K562 (cell line): ENCODE results near the gene CLCN6. TPM values are rescaled to one million over a fixed set of nuclear protein-coding genes. Genes with fewer than 3 reads are reported as not detected.

Source experiments
- ATAC-seq: fragments of 200-7000 bp; cut with Tn5 transposase; 3 replicates; pipeline ENCODE4 v1.9.1; 2020; ENCODE audit warnings: moderate library complexity
- BruUV-seq: library from RNA; stranded (reverse); fragments of 400-500 nt; replicated peaks from 2 replicates; lab custom pipeline; 2021; lab: Mats Ljungman, UMichigan
- CTCF ChIA-PET: fragments of 300-600 bp; formaldehyde crosslinking; extraction: SDS; loops from one replicate; lab custom pipeline; 2021; ENCODE audit warnings: low intra/inter-chr PET ratio; lab: Yijun Ruan, JAX
- POLR2A ChIA-PET: fragments of 300-600, 350-650 bp; sonication (Branson Sonifier 250); formaldehyde crosslinking; extraction: SDS; loops from one replicate; lab custom pipeline; 2021; ENCODE audit warnings: antibody characterized with exemption, inconsistent platforms; lab: Yijun Ruan, JAX
- DNase-seq, 4 experiments: peaks; one replicate each; pipeline versions ENCODE4 v3.0.0 to v3.0.0-alpha.2; 2011 to 2018; ENCODE audit warnings: low spot score in 3 of 4, mixed read lengths in 3 of 4; ENCODE audit errors: extremely low read depth in 1 of 4
- FAIRE-seq: peaks from 2 replicates; lab custom pipeline; 2011; peaks lifted over from hg19 to GRCh38; lab: Jason Lieb, UNC
- H2AFZ ChIP-seq: 2 replicates; pipeline ENCODE4 v1.6.0; 2011; ENCODE audit warnings: low read depth, low read length, control low read depth, inconsistent platforms
- H3K27ac ChIP-seq: fragments of 200-600 bp; 3 replicates; pipeline ENCODE4 v1.8.0; 2011; ENCODE audit warnings: low read depth, mild to moderate bottlenecking, control low read depth, inconsistent platforms, low read length, moderate library complexity, mixed read lengths; ENCODE audit errors: extremely low read depth
- H3K27me3 ChIP-seq, 2 experiments: fragments of 300-600 bp in 1 of 2; 2 replicates in 1 of 2; 3 replicates in 1 of 2; pipeline versions ENCODE4 v1.6.0 to v1.8.0; 2011; ENCODE audit warnings: inconsistent platforms in 2 of 2, low read length in 2 of 2, mild to moderate bottlenecking in 1 of 2, mixed read lengths in 1 of 2, moderate library complexity in 1 of 2; ENCODE audit not compliant: control insufficient read depth in 2 of 2, insufficient read depth in 2 of 2
- H3K36me3 ChIP-seq: fragments of 300-600 bp; 3 replicates; pipeline ENCODE4 v1.8.0; 2011; ENCODE audit warnings: mild to moderate bottlenecking, low read length, inconsistent platforms; ENCODE audit not compliant: control insufficient read depth, insufficient read depth
- H3K4me1 ChIP-seq, 2 experiments: fragments of 200-600 bp in 1 of 2; replicated peaks in 1 of 2; 2 replicates in 1 of 2; 3 replicates in 1 of 2; pipeline versions ENCODE4 v1.5.1 to v1.8.0; 2011; ENCODE audit warnings: inconsistent platforms in 2 of 2, low read length in 2 of 2, mild to moderate bottlenecking in 1 of 2, mixed read lengths in 1 of 2, moderate library complexity in 1 of 2; ENCODE audit not compliant: control insufficient read depth in 2 of 2, insufficient read depth in 2 of 2
- H3K4me2 ChIP-seq: 2 replicates; pipeline ENCODE4 v1.6.1; 2011; ENCODE audit warnings: low read length, control low read depth, inconsistent platforms, mixed read lengths; ENCODE audit not compliant: insufficient read depth
- H3K4me3 ChIP-seq: fragments of 200-600 bp; sonication (generic), shearing (Covaris generic); 2 replicates; pipeline ENCODE4 v1.5.1; 2016; ENCODE audit warnings: control low read depth, inconsistent platforms
- H3K79me2 ChIP-seq: fragments of 200-600 bp; 3 replicates; pipeline ENCODE4 v1.8.0; 2011; ENCODE audit warnings: low read length, inconsistent platforms; ENCODE audit not compliant: control insufficient read depth, insufficient read depth
- H3K9ac ChIP-seq, 2 experiments: 2 replicates each; pipeline versions ENCODE4 v1.6.0 to v1.6.1; 2011; ENCODE audit warnings: low read depth in 2 of 2, low read length in 2 of 2, control low read depth in 1 of 2, inconsistent platforms in 1 of 2, mild to moderate bottlenecking in 1 of 2, mixed read lengths in 1 of 2; ENCODE audit not compliant: insufficient read depth in 1 of 2
- H3K9me1 ChIP-seq: one replicate; pipeline ENCODE4 v1.6.0; 2011; ENCODE audit warnings: inconsistent platforms, mild to moderate bottlenecking, low read length, moderate library complexity; ENCODE audit not compliant: control insufficient read depth, insufficient read depth
- H3K9me3 ChIP-seq: replicated peaks from 2 replicates; pipeline ENCODE4 v1.5.1; 2011; ENCODE audit warnings: low read depth, low read length, inconsistent platforms; ENCODE audit not compliant: control insufficient read depth, insufficient read depth
- H4K20me1 ChIP-seq: replicated peaks from 2 replicates; pipeline ENCODE4 v1.6.1; 2011; ENCODE audit warnings: low read length, inconsistent platforms, mixed read lengths; ENCODE audit not compliant: control insufficient read depth, insufficient read depth
- CBFA2T3 ChIP-seq: fragments of 450-650 bp; IDR thresholded peaks from 2 replicates; pipeline ENCODE4 v1.6.1; 2017
- FOSL1 ChIP-seq: fragments of 200-800 bp; sonication (Bioruptor generic); conservative IDR thresholded peaks from 2 replicates; pipeline ENCODE4 v1.6.1; 2016; ENCODE audit warnings: missing genetic modification characterization, missing compliant biosample characterization
- POLR2G ChIP-seq: fragments of 200-400 bp; formaldehyde crosslinking; IDR thresholded peaks from 2 replicates; pipeline ENCODE4 v1.6.1; 2017; ENCODE audit warnings: low read depth, mild to moderate bottlenecking, antibody characterized with exemption, low read length, moderate library complexity
- ZFX ChIP-seq: sonication (generic); formaldehyde crosslinking; IDR thresholded peaks from 2 replicates; pipeline ENCODE4 v1.8.0; 2022; ENCODE audit warnings: mild to moderate bottlenecking, missing genetic modification reagents, moderate library complexity
- WGBS: fragments of 100-300 bp; shearing (Covaris generic); methylation state at CpG from one replicate; pipeline ENCODE4 v1.1.6; 2016; ENCODE audit warnings: low coverage, mixed read lengths; ENCODE audit not compliant: insufficient coverage; ENCODE audit errors: missing lambda C conversion rate; 5-methylcytosine and 5-hydroxymethylcytosine counted together
- in situ Hi-C: fragments of 300-500 bp; cut with MboI; formaldehyde crosslinking; loops from 4 replicates; pipeline ENCODE4 v1.15.0; 2018; ENCODE audit warnings: inconsistent platforms, mixed read lengths
- intact Hi-C: fragments of 100-400 bp; cut with micrococcal nuclease; formaldehyde crosslinking; loops from 2 replicates; pipeline ENCODE4 v1.14.2; 2022
- polyA plus RNA-seq, 8 experiments: library from polyadenylated mRNA; depleted of rRNA in 4 of 8; stranded (reverse) in 5 of 8; unstranded in 3 of 8; fragments of >200 nt; fragmentation: Nextera tagmentation in 2 of 8; fragmentation: Illumina TruSeq in 1 of 8; extraction: Ambion mirVana in 2 of 8; extraction: Trizol in 1 of 8; gene quantifications; 2 replicates each; pipeline versions ENCODE4 v1.2.1 to v1.2.3, GENCODE V29; 2011 to 2014; ENCODE audit warnings: inconsistent platforms in 1 of 8, missing spikeins in 1 of 8
- total RNA-seq, 7 experiments: library from RNA; depleted of rRNA in 6 of 7; stranded (reverse); fragments of >200 nt in 6 of 7; fragmentation: Illumina TruSeq in 2 of 7; extraction: Trizol in 2 of 7; gene quantifications; 2 replicates each; pipeline versions ENCODE4 v1.2.1 to v1.2.3, GENCODE V29; 2011 to 2021; ENCODE audit warnings: low replicate concordance in 1 of 7
- TF ChIP-seq, protein P1 (sequence below), 2 experiments: fragments of 450-650 bp in 1 of 2; sonication (generic) in 1 of 2; formaldehyde crosslinking; conservative IDR thresholded peaks; 2 replicates each; pipeline versions ENCODE4 v1.4.0 to v1.8.1; 2020 to 2022; ENCODE audit warnings: mild to moderate bottlenecking in 1 of 2, missing genetic modification reagents in 1 of 2

CLCN6 gene
- total and polyA plus RNA-seq, 9 of the 15 experiments (the other 6 are each of a cell fraction or from before 2014, with no cell fraction given) = 2.0 to 21.8 (median 13.6) TPM

DNA sequence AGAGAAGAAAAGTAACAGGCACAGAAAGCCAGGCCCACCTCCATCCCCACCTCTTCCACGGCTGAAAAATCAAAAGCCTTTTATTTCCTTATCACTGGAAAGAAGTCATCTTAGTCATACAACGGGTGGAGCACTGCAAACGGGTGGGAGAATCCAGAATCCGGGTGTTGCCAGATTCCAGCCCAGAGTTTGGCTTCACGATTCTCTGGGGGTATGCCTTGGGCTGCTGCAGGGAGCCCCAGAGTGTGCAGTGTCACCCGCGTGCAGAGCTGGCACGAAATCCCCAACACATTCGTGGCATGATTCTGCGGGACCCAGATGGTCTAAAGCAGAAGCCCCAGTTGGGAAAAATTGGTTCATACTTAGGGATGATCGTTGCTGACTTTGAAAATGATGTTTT, 44.2 kb downstream of the CLCN6 start:
- FAIRE-seq (no peak), DNase-seq (no peak), ATAC-seq (no peak)
- no peaks in the 10 kb centered on the region for H3K9me1 ChIP-seq
- peaks cover 5% of the 10 kb centered on the region; the same call in 1 of the 2 replicates for H4K20me1 ChIP-seq
- 33% methylated on average over 11 of the region's 11 CpGs for WGBS
- no peak overlapping the region for H2AFZ ChIP-seq
- H3K27me3 ChIP-seq = peaks cover 4 to 20% of the 10 kb centered on the region in 2 experiments; a peak in 3 of 5 replicates
- TF ChIP-seq POLR2G (0 out of 2 replicates have a peak, but pooled peaks have one; percentile 5), FOSL1 (tag) (0 out of 2 replicates have a peak, but pooled peaks have one; percentile 18), CBFA2T3 (peak; percentile 15; the same call in 1 of the 2 replicates), ZFX (no peak)
- TF ChIP-seq, protein P1, sequence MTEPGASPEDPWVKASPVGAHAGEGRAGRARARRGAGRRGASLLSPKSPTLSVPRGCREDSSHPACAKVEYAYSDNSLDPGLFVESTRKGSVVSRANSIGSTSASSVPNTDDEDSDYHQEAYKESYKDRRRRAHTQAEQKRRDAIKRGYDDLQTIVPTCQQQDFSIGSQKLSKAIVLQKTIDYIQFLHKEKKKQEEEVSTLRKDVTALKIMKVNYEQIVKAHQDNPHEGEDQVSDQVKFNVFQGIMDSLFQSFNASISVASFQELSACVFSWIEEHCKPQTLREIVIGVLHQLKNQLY (CRISPR knock-in tag; conservative IDR thresholded peaks at IDR 0.05) = no peak
- no TSS peak for BruUV-seq
- intact Hi-C loops = no loop called here
- peaks cover 11 to 15% of the 10 kb centered on the region in 2 experiments for H3K4me1 ChIP-seq
- ChIA-PET CTCF (interaction anchor here (0.6 kb wide), 1 partner anchor 394 kb away, joined by 3 read pairs; no protein-coding TSS in a partner anchor), POLR2A (interaction anchor here (0.5 to 8.8 kb wide), 4 partner anchors 21 to 59 kb away, joined by 3 to 96 read pairs (median 5); no protein-coding TSS in a partner anchor)
- H3K9me3 ChIP-seq = no peaks in the 10 kb centered on the region
- H3K36me3 ChIP-seq = peaks cover 19% of the 10 kb centered on the region; the same call in 1 of the 3 replicates
- no peak overlapping the region for H3K4me2 ChIP-seq
- no peaks in the 10 kb centered on the region for H3K79me2 ChIP-seq
- no peak overlapping the region for H3K4me3 ChIP-seq
- in situ Hi-C loops = no loop called here
- no peak overlapping the region for H3K27ac ChIP-seq
- H3K9ac ChIP-seq = peak overlapping the region in 1 of 2 experiments; percentile 50; a peak in 1 of 4 replicates
